Heart left ventricle (tissue), 13 donors: Measurements from ENCODE around the gene NEDD8.

Experiments used
- POLR2A ChIP-seq, 2 donors: fragments of 450-650 bp; IDR thresholded peaks; one replicate each; pipeline ENCODE4 v1.6.1; 2017; ENCODE audit warnings: antibody characterized with exemption in 2 of 2, mild to moderate bottlenecking in 2 of 2, moderate library complexity in 2 of 2
- TF ChIP-seq, protein P1 (sequence below), 12 donors: fragments of 200-600 bp; sonication (generic) in 4 of 12; IDR thresholded peaks; one replicate each; pipeline versions ENCODE4 v1.5.0 to v1.8.0; 2018 to 2022; ENCODE audit warnings: antibody characterized with exemption in 12 of 12, mild to moderate bottlenecking in 5 of 12
- donor health status: ischemic (EF 13 %, LVEDD 7.1; RV severe dilation, severe dysfunction).
- donor health status: DM: no; HTN: yes; CAD: no.
- donor health status: DM: no; HTN: no; CAD: no.
- donor health status: ischemic (EF 25% LVEDD 6.9; RV normal size, moderate dysfunction).
- donor health status: ischemic (EF 25% LVEDD 5.7; RV mildly dilated, moderate dysfunction).
- donor health status: ischemic (EF 35%, LVEDD 5.7; RV mildly dilated, moderate dysfunction).
- donor health status: nonischemic (EF 11% LVEDD 7.7; RV severe dilation, severe dysfunction).
- donor health status: DM: yes; HTN: yes; CAD: no.
- donor health status: PGD.
- donor health status: ischemic (EF 29% LVEDD 5.4; RV normal size, mild dysfunction).
- donor health status: nonischemic (EF 23%, LVEDD 6.1; RV moderate dilation, normal function).

GRCh38 chr14:24271834-24272263 is 39.7 kb upstream of the NEDD8 start:
- no peak for TF ChIP-seq POLR2A (IDR thresholded peaks at IDR 0.05)
- TF ChIP-seq, protein P1, sequence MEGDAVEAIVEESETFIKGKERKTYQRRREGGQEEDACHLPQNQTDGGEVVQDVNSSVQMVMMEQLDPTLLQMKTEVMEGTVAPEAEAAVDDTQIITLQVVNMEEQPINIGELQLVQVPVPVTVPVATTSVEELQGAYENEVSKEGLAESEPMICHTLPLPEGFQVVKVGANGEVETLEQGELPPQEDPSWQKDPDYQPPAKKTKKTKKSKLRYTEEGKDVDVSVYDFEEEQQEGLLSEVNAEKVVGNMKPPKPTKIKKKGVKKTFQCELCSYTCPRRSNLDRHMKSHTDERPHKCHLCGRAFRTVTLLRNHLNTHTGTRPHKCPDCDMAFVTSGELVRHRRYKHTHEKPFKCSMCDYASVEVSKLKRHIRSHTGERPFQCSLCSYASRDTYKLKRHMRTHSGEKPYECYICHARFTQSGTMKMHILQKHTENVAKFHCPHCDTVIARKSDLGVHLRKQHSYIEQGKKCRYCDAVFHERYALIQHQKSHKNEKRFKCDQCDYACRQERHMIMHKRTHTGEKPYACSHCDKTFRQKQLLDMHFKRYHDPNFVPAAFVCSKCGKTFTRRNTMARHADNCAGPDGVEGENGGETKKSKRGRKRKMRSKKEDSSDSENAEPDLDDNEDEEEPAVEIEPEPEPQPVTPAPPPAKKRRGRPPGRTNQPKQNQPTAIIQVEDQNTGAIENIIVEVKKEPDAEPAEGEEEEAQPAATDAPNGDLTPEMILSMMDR (IDR thresholded peaks at IDR 0.05): no peak
